ENCODE data around the gene CALHM3. TPM values are rescaled to one million over a fixed set of nuclear protein-coding genes. Genes with fewer than 3 reads are reported as not detected.

Gene CALHM3
- total RNA-seq, 1 donor from 2014 or later = not detected

Other genes with a start within 250 kb of the CALHM3 start
- not detected for gene RPEL1, start 233.4 kb downstream of the CALHM3 start, total RNA-seq
- gene INA, start 202.1 kb downstream of the CALHM3 start, total RNA-seq = 0.99 TPM
- 8.9 TPM for gene PCGF6, start 128.1 kb downstream of the CALHM3 start, total RNA-seq
- gene TAF5, start 111.3 kb downstream of the CALHM3 start, total RNA-seq = 4.9 TPM
- gene ATP5MK, start 82.8 kb downstream of the CALHM3 start, total RNA-seq = 144 TPM
- 25.1 TPM for gene PDCD11, start 82.6 kb downstream of the CALHM3 start, total RNA-seq
- gene CALHM2, start 26.9 kb downstream of the CALHM3 start, total RNA-seq = 11.1 TPM
- not detected for gene CALHM1, start 20.3 kb downstream of the CALHM3 start, total RNA-seq
- 2.1 TPM for gene NEURL1, start 14.5 kb upstream of the CALHM3 start, total RNA-seq

All from skin of body (tissue), 1 donor.